HG02970 (cell line): ENCODE results near the gene RBM19.

ENCODE experiments used
- ATAC-seq: cut with Tn5 transposase; IDR thresholded peaks from one replicate; pipeline ENCODE4 v1.9.1; 2021; ENCODE audit warnings: mild to moderate bottlenecking, moderate library complexity, moderate number of reproducible peaks; ENCODE audit not compliant: unreplicated experiment, low FRiP score

Gene RBM19

DNA sequence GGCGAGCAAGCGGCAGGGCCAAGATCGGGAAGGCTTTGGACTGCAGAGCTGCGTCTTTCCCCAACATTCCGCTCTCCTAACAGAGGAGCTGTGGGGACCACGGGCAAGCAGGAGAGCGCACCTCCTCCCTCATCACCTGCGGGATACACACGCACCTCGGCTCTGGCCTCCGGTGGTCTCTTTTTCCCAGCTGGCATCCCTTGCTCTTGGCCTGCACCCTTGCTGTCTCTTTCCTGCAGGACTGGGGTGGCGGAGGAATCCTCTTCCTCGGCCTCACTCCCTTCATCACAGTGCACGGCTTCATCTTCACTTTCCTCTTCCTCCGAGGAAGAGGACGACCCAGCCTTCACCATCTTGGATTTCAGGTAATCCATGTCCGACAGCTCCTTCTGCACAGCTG is 8.5 kb downstream of the RBM19 start:
- no peak for ATAC-seq

- no peak for ATAC-seq
These were observed 10.8 kb downstream of the RBM19 start for GRCh38 chr12:113955109-113955970.

DNA sequence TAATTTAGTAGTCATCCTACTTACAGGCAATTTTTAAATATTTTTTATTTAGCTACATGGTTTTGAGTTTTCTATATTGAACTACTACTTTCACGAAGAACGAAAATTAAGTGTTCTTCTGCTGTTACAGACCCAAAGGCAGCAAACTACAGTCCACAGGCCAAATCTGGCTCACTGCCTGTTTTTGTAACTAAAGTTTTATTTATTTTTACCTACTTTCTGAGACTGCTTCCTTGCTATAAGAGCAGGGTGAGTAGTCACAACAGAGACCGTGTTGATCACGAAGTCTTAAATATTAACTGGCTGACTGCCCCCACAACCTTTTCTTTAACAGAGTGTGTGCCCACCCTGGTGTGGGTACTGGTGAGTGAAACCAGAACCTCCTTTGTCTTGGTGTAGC is 11.6 kb downstream of the RBM19 start:
- no peak for ATAC-seq

- no peak for ATAC-seq
These were observed 15.3 kb downstream of the RBM19 start for GRCh38 chr12:113950873-113951272.

- ATAC-seq: no peak
These were observed 16.5 kb downstream of the RBM19 start for GRCh38 chr12:113949321-113950305.

DNA sequence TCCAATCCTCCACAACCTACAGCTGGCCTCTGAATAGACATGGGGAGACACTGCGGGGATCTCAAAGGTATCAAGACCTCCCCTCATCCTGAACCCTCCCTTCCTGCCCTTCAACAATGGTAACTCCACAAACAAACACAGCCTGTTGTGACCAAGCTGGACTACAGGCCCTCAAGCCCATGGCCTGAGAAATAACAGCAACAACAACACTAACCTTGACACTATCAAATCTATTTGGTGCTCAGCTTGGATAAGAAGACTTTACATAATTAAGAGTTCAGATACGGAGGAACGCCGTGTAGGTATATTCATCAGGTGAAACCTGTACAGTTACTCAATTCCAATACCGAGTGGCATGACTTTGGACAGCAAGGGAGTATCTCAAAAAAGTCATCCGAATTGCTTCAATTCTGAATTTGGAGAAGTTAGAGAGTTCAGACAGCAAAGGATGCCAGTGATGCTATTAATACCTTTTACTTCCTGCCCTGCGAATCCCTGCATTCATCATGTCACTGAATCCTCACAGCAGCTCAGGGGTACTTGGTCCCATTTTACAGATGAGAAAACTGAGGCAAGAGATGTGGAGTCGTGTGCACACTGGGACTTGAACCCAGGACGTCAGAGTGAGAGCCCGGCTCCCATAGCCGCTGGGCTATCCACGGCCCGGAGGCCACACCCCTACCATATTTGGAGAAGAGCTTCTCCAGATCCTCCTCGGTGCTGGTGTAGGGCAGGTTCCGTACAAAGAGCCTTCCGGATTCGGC is 17.8 kb downstream of the RBM19 start:
- no peak for ATAC-seq

DNA sequence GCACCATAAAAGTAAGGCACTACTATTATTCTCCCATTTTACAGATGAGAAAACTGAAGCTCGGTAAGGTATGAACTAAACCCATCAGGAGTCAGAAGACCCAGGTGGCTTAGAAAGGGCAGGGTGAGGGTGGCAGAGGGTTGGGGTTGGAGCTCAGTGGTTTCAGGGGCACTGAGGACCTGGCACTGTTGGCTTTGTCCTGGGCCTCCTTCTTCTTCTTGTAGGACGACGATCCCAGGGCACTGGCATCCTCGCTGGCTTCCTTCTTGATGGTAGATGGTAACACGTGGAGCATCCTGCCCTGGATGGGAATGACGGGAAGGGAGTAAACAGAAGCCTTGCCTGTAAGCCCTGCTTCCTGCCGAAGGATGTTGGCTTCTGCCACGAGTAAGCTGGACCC is 19.9 kb downstream of the RBM19 start:
- no peak for ATAC-seq

GRCh38 chr12:113945174-113946173 is 20.7 kb downstream of the RBM19 start:
- no peak for ATAC-seq

GRCh38 chr12:113942209-113942608 is 23.9 kb downstream of the RBM19 start:
- ATAC-seq: no peak

- no peak for ATAC-seq
These were observed 25.0 kb downstream of the RBM19 start for GRCh38 chr12:113941208-113941486.

GRCh38 chr12:113940357-113941207 is 25.5 kb downstream of the RBM19 start:
- ATAC-seq: no peak

- ATAC-seq: no peak
These were observed 26.3 kb downstream of the RBM19 start for GRCh38 chr12:113939867-113940266.

GRCh38 chr12:113938471-113938870 is 27.7 kb downstream of the RBM19 start:
- no peak for ATAC-seq

GRCh38 chr12:113936460-113936859 is 29.7 kb downstream of the RBM19 start:
- no peak for ATAC-seq

- no peak for ATAC-seq
These were observed 30.7 kb downstream of the RBM19 start for GRCh38 chr12:113935459-113935858.

- no peak for ATAC-seq
These were observed 31.2 kb downstream of the RBM19 start for GRCh38 chr12:113934946-113935345.

DNA sequence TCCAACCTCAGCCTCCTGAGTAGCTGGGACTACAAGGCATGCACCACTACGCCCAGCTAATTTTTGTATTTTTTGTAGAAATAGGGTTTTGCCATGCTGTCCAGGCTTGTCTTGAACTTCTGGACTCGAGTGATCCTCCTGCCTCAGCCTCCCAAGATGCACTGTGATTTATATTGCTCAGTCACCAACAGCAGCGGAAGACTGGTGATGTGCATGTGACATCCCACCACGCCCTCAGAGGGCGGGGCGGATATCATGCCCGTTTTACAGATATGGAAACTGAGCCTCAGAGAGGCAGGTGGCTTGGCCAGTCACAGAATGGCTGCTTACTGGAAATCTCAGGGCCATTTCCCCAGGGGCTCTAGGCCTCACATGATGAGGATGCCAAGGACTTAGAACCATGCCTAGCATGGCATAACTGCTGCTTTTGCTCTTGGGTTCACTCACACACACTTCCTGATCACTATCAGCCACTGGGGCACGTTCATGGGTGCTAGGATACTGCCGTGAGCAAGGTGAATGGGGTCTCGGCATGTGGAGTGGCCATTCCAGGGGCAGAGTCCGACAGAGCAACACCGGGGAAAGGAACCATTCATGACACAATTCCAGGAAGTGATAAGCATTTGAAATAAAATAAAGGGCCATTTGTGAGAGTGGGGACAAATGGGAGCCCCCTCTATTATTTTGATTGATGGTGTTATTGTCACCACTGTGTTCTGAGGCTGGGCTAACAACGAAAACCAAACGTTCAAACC is 31.9 kb downstream of the RBM19 start:
- no peak for ATAC-seq

GRCh38 chr12:113933201-113933786 is 32.8 kb downstream of the RBM19 start:
- no peak for ATAC-seq
